Measurements from ENCODE around the gene C16orf78.

Gene C16orf78, protein sequence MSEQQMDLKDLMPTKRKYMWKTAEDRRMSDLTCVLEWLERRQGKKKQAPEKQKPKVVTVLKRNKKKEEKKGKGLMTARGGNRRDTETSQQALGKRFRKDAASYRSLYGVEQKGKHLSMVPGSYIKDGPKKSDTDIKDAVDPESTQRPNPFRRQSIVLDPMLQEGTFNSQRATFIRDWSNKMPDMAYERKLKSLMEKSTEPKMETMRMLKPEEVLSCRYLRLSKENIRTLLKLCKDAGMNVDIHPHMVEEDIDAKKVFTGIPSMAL

DNA sequence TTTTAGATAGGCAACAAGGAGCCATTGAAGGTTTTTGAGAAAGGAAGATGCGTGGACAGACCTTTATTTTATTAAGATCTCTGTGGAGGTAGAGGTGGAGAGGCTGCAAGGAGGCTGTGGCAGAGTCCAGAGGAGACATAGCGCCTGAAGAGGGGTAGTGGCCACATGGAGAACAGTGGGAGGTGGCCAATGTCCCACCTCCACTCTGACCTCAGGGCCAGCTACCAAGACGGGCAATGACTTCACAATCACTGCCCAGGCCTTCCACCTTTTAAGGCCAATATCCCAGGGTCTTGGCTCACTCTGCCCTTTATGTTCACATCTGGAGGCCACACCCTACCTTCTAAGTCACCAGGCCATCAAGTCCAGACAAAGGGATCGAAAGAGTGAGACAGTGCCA is at the start of gene C16orf78:
Gene C16orf78, plus strand, starts transcription at position 301 of the 400 bp plus-strand sequence. CDS start 136 bp downstream, outside the sequence.
- FAIRE-seq (no peak), DNase-seq (ENCODE audit: low spot score) (no peak)

- no peak for FAIRE-seq
Measured at GRCh38 chr16:49324703-49325102, 48.9 kb upstream of the C16orf78 start.

DNA sequence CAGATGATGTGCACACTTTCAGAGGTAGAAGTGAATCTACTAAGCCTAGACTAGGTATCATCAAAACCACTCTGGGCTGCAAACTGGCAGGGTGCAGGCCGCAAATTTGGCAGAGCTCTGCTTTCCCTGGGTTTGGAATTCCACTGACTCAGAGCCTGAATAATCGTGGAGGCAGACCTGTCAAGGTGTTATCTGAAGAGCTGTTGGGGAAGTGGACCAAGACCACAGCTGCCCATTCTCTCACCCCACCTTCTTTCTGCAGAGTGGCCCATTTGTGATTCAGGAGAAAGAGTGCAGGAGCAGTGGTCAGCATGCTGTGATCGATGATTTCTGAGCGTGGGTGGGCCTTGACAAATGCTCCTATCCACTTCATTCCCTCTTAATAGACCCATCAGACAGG is 46.1 kb upstream of the C16orf78 start:
- no peak for FAIRE-seq
- no peak for DNase-seq (ENCODE audit: low spot score)

More at GRCh38 chr16:49324703-49325102, 48.9 kb upstream of the C16orf78 start:
- DNase-seq (ENCODE audit: low spot score) = no peak

DNA sequence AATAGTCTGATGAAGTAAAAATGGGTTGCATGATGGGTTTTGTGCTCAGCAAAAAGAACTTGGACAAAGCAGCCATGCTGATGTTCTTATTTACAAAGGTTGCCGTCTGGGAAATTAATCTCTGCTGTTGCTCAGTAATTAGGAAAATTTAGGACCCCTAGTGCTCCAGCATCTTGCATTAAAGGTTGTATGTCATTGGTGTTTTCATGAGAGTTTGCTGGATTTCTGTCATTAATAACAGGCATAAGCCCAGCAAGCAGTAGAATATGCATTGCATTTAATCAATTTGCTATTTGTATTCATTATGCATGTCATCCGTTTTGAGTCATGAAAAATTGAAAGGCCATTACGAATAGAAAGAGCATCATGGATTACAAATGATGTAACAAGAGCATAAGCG is 45.3 kb upstream of the C16orf78 start:
- FAIRE-seq = no peak
- no peak for DNase-seq (ENCODE audit: low spot score)

GRCh38 chr16:49330562-49331201 is 42.9 kb upstream of the C16orf78 start:
- no peak for FAIRE-seq
- DNase-seq (ENCODE audit: low spot score) = no peak

GRCh38 chr16:49332589-49333258 is 40.9 kb upstream of the C16orf78 start:
- FAIRE-seq = no peak
- DNase-seq (ENCODE audit: low spot score) = no peak

GRCh38 chr16:49333259-49333597 is 40.4 kb upstream of the C16orf78 start:
- no peak for FAIRE-seq
- DNase-seq (ENCODE audit: low spot score) = no peak

GRCh38 chr16:49335828-49336227 is 37.8 kb upstream of the C16orf78 start:
- FAIRE-seq (no peak), DNase-seq (ENCODE audit: low spot score) (no peak)

DNA sequence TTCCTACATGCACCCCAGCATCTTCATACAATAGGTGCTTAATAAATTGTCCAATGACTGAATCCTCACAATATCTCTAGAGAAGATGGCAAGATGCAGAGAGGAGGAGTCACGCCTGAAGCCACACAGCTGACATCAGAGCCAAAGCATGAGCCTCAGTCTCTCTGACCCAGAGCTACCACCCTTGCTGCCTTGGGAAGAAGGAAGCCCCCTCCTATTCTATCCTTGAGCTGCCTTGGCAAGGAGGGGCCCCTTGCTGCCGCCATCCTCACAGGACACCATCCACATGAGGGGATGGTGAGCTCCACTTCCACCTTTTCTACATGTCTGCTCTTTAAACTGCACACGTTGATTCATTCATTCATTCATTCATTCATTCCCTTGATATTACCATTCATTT is 37.0 kb upstream of the C16orf78 start:
- no peak for DNase-seq (ENCODE audit: low spot score)
- no peak for FAIRE-seq

GRCh38 chr16:49337814-49338350 is 35.7 kb upstream of the C16orf78 start:
- FAIRE-seq (no peak), DNase-seq (ENCODE audit: low spot score) (no peak)

DNA sequence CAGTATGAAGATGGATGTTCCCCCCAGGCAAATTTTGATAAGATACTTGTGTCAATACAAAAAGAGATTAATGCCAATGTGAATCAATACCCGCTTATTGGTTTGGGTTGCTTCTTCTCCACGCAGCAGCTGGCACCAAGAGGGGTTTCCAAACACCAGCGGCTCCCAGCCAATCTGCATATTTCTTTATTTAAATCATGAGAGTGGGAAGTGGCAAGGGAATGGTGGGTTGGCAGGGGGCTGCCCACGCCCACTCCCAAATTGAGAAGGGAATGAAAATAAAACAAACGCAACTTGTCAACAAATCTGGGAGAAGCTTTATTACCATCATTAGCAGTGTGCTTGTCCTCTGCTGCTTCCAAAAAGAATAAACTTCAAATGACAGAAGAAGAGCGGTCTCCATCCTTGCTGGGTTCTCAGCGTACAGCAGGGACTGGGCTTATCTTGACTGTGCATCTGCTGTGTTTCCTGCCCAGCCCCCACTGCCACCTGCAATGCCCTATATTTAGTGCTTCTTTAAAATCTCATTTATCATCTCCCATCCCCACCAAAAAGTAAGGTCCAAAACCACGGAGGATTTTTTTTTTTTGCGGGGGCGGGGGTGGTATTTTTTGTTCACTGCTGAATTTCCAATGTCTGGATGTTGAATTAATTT is 34.9 kb upstream of the C16orf78 start:
- FAIRE-seq (no peak), DNase-seq (ENCODE audit: low spot score) (no peak)

GRCh38 chr16:49340466-49340865 is 33.1 kb upstream of the C16orf78 start:
- DNase-seq (ENCODE audit: low spot score) = no peak

DNA sequence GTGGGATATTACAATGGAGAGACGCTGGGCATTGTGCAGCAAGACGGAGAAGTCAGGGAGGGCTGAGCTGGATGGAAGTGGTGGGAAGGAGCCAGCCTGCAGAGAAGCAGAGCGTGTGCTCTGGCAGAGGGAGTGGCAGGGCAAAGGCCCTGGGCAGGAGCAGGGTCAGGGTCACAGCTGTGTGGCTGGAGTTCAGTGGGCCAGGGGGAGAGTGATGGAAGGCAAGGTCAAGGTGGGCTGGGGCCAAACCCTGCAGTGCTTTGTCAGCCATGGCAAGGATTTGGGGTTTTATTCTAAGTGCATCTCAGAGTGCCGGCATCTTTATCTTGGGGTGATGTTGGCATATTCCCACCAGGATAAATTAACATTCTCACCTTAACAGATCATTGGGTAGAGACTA is 31.9 kb upstream of the C16orf78 start:
- no peak for DNase-seq (ENCODE audit: low spot score)
- no peak for FAIRE-seq

More at GRCh38 chr16:49340466-49340865, 33.1 kb upstream of the C16orf78 start:
- no peak for FAIRE-seq

DNA sequence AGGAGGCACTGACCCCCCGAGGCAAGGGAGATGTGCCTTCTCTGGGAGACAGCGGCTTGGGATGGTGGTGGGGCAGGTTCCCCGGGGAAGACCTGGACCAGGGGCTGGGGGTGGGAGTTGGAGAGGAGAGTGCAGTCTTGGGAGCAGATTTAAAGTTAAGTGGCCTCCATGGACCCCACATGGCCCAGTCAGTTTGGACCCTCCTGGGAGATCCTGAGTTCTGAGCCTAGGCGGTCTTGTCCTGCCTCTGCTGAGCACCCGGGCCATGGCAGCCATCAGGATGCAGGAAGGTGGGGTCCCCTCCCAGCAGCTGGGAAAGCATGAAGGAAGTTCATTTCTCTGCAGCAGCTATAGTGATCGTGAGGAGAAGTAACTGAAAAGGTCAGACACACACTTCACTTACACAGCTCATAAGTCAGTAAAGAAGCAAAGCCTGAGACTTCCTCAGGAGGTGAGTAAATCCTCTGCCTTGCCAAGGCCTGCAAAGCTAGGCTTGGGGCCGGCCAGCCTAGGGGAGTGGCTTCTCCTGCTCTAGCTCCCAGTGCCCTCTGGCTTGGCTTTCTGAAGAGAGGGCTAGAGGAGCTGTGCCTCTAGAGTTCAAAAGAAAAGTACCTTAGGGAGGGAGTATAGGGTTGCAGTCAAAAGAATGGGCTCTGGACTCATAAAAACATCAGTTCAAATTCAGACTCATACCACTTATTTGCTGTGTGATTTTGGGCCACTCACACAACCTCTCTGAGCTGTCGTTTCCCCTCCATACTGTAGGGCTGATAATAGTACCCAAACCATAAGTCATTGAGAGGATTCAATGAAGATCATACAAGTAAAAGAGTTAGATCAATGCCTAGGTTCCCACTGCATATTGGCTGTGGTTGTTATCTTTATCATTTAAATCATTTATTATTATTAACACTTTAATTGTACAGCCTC is 31.0 kb upstream of the C16orf78 start:
- DNase-seq (ENCODE audit: low spot score) = no peak
- no peak for FAIRE-seq

GRCh38 chr16:49343291-49343690 is 30.3 kb upstream of the C16orf78 start:
- FAIRE-seq = no peak
- DNase-seq (ENCODE audit: low spot score) = no peak

DNA sequence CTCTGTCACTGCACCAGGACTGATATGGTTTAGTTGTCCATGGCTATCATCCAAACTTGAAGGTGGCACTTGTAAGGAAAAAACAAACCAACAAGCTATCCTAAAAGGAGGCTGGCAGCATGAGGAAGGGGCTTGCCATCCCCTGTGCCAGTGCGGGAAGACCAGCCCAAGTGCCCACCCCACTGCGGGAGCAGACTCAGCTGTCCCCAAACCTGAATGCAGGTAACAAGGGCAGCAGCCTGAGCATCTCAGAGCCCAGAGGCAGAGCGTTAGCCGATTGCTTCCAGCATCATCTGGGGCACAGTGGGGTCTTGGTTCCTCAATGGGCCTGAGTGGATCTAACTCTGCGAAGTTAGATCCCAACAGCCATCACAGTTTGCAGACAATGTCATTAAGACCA is 29.2 kb upstream of the C16orf78 start:
- FAIRE-seq (no peak), DNase-seq (ENCODE audit: low spot score) (no peak)

DNA sequence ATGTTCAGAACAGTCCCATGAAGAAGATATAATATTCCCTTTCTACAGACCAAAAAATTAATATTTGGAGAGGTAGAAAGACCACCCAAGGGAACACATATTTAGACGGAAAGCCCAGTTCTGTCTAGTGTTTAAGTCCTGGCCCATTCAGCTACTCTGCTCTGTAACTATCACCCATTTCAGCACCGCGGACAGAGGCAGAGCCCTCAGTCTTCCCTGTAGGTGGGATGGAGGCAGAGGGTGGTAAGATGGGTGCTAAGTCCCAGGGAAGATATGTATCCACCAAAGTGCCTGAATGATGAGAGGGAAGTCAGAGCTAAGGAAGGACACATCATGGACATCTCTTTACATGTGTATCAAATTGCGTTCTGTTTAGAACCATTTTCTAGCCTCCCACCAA is 27.8 kb upstream of the C16orf78 start:
- no peak for DNase-seq (ENCODE audit: low spot score)
- no peak for FAIRE-seq

DNA sequence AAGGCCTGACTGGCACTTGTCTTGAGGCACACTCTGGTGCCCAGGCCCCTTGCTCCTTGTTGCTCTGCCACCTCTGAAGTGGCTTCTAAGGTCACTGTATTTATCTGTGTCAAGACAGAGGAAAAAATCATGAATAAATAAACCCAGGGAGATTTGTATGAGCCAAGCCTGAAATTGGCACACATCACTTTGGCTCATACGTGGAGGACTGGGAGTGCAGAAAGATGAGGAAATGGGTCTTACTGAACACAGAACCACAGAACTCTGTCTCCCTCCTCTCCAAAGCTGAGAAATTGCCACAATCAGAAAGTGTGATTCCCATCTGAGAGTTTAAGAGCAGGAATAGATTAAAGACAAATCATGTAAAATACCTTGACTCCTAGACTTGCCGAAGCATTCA is 27.1 kb upstream of the C16orf78 start:
- FAIRE-seq (no peak), DNase-seq (ENCODE audit: low spot score) (no peak)

DNA sequence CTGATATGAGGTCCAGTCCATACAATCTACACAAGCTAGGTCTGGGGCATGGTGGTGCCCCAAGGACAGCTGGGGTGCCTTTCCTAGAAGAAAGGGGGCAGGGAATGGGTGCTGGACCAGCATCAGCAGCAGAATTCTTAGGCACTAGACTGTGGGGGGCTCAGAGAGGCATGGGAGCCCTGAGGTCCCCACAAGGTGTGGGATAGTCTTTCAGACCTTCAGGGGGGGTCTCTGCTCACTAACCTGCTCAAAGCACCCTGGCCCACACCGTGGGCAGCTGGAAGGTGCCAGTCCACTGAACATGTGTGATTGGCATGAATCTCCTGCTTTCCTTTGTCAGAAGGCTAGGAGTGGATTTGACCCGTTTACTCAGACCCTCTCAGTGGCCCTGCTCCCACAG is 26.1 kb upstream of the C16orf78 start:
- DNase-seq (ENCODE audit: low spot score) (no peak), FAIRE-seq (no peak)

- no peak for FAIRE-seq
- no peak for DNase-seq (ENCODE audit: low spot score)
Measured at GRCh38 chr16:49348408-49349176, 25.0 kb upstream of the C16orf78 start.

All from RCC 7860 (cell line).